Thoracic aorta (tissue), 2 donors: Measurements from ENCODE around the gene TEDC1. TPM values are rescaled to one million over a fixed set of nuclear protein-coding genes. Genes with fewer than 3 reads are reported as not detected.

Experiments
- ATAC-seq: fragments of 150-250 bp; one replicate; pipeline ENCODE4 v1.8.0; 2017; ENCODE audit warnings: low read depth; ENCODE audit not compliant: insufficient number of reproducible peaks, low FRiP score
- DNase-seq: peaks from one replicate; pipeline ENCODE4 v3.0.0-alpha.2; 2020; ENCODE audit warnings: low spot score
- H3K27ac ChIP-seq, 2 donors: fragments of 200-600 bp; sonication (generic); 1 replicate in 1 of 2; 2 replicates in 1 of 2; pipeline ENCODE4 v1.5.1; 2016; ENCODE audit warnings: mild to moderate bottlenecking in 2 of 2, moderate library complexity in 2 of 2
- H3K27me3 ChIP-seq: fragments of 200-600 bp; sonication (generic); replicated peaks from 2 replicates; pipeline ENCODE4 v1.6.0; 2016; ENCODE audit warnings: mild to moderate bottlenecking; ENCODE audit not compliant: insufficient read depth
- H3K36me3 ChIP-seq: fragments of 200-600 bp; sonication (generic); one replicate; pipeline ENCODE4 v1.5.1; 2016
- H3K4me1 ChIP-seq, 2 donors: fragments of 200-600 bp; sonication (generic); 1 replicate in 1 of 2; 2 replicates in 1 of 2; pipeline versions ENCODE4 v1.5.1 to v1.6.0; 2016; ENCODE audit warnings: low read depth in 2 of 2, mild to moderate bottlenecking in 1 of 2; ENCODE audit not compliant: control insufficient read depth in 1 of 2
- H3K4me3 ChIP-seq: fragments of 200-600 bp; sonication (generic); 2 replicates; pipeline ENCODE4 v1.5.1; 2016; ENCODE audit warnings: mild to moderate bottlenecking
- H3K9me3 ChIP-seq: fragments of 200-600 bp; sonication (generic); 2 replicates; pipeline ENCODE4 v1.5.1; 2016
- CTCF ChIP-seq: fragments of 200-600 bp; sonication (generic); IDR thresholded peaks from one replicate; pipeline ENCODE4 v1.5.1; 2019; ENCODE audit warnings: antibody characterized with exemption
- total RNA-seq, 2 donors: library from RNA; depleted of rRNA; stranded (reverse); fragments of >200 nt; gene quantifications; one replicate each; pipeline versions ENCODE4 v1.1.0 to v1.2.3, GENCODE V29; 2016

TEDC1 gene
- total RNA-seq, 2 donors from 2014 or later, result 7.8 to 42.1 TPM

- Histone ChIP-seq H3K4me1 (peaks cover 23 to 25% of the 10 kb centered on the region in 2 donors), H3K9me3 (no peaks in the 10 kb centered on the region), H3K4me3 (no peak overlapping the region), H3K36me3 (no peaks in the 10 kb centered on the region), H3K27me3 (no peaks in the 10 kb centered on the region), H3K27ac (no peak overlapping the region)
- TF ChIP-seq CTCF, result no peak
- ATAC-seq (no peak), DNase-seq (no peak)
These were observed 39.4 kb downstream of the TEDC1 start for GRCh38 chr14:105530285-105531087.

GRCh38 chr14:105531088-105531893, 40.2 kb downstream of the TEDC1 start:
- Histone ChIP-seq H3K4me3 (no peak overlapping the region), H3K9me3 (no peaks in the 10 kb centered on the region), H3K27ac (no peak overlapping the region), H3K4me1 (peaks cover 18 to 20% of the 10 kb centered on the region in 2 donors), H3K36me3 (no peaks in the 10 kb centered on the region), H3K27me3 (no peaks in the 10 kb centered on the region)
- ATAC-seq, result no peak
- DNase-seq, result no peak
- TF ChIP-seq CTCF, result no peak

GRCh38 chr14:105531894-105532623, 41.0 kb downstream of the TEDC1 start:
- no peak for TF ChIP-seq CTCF
- no peak overlapping the region for H3K27ac ChIP-seq
- no peak for DNase-seq

GRCh38 chr14:105532735-105533141, 41.7 kb downstream of the TEDC1 start:
- Histone ChIP-seq H3K27me3 (no peaks in the 10 kb centered on the region), H3K4me3 (no peak overlapping the region), H3K27ac (no peak overlapping the region), H3K4me1 (peaks cover 9 to 10% of the 10 kb centered on the region in 2 donors), H3K9me3 (no peaks in the 10 kb centered on the region), H3K36me3 (no peaks in the 10 kb centered on the region)
- no peak for TF ChIP-seq CTCF
- no peak for ATAC-seq
- DNase-seq, result no peak

More at GRCh38 chr14:105531894-105532623, 41.0 kb downstream of the TEDC1 start:
- no peak overlapping the region for H3K4me3 ChIP-seq
- peaks cover 16 to 17% of the 10 kb centered on the region in 2 donors for H3K4me1 ChIP-seq
- no peaks in the 10 kb centered on the region for H3K27me3 ChIP-seq
- no peaks in the 10 kb centered on the region for H3K36me3 ChIP-seq
- H3K9me3 ChIP-seq, result no peaks in the 10 kb centered on the region
- no peak for ATAC-seq
